GM18868 (cell line): Measurements from ENCODE around the gene CELF1.
A peak's percentile ranks its signal among the peaks of the same experiment; 100 is the strongest.
"Not testable (repeated sequence)": the region's sequence is repeated elsewhere in the genome, so short reads cannot be mapped to it uniquely, and the experiment has no call there.

Source experiments
- ATAC-seq: cut with Tn5 transposase; IDR thresholded peaks from one replicate; pipeline ENCODE4 v1.9.1; 2021; ENCODE audit warnings: mild to moderate bottlenecking, moderate library complexity; ENCODE audit not compliant: unreplicated experiment

Gene CELF1

GRCh38 chr11:47577460-47578041 lies 24.6 kb upstream of the CELF1 start:
- ATAC-seq = no peak

- no peak for ATAC-seq
These were observed 20.4 kb upstream of the CELF1 start for GRCh38 chr11:47573321-47573720.

- no peak for ATAC-seq
These were observed 19.9 kb upstream of the CELF1 start for GRCh38 chr11:47572715-47573255.

- no peak for ATAC-seq
These were observed 19.0 kb upstream of the CELF1 start for GRCh38 chr11:47571895-47572294.

- ATAC-seq = no peak
These were observed 18.4 kb upstream of the CELF1 start for GRCh38 chr11:47571357-47571729.

- ATAC-seq = no peak
These were observed 17.9 kb upstream of the CELF1 start for GRCh38 chr11:47570651-47571356.

- ATAC-seq = no peak
These were observed 16.7 kb upstream of the CELF1 start for GRCh38 chr11:47569646-47570045.

GRCh38 chr11:47566149-47566698 lies 13.3 kb upstream of the CELF1 start:
- ATAC-seq = no peak

- peak; percentile 88 for ATAC-seq
These were observed 12.6 kb upstream of the CELF1 start, which contains the start of gene PTPMT1 for GRCh38 chr11:47565340-47566148. Gene PTPMT1 (plus strand): TSS chr11:47565599. CDS start chr11:47565623, 24 bp downstream.

- ATAC-seq = peak; percentile 14
These were observed 12.0 kb upstream of the CELF1 start for GRCh38 chr11:47564933-47565339.

GRCh38 chr11:47564366-47564765 lies 11.4 kb upstream of the CELF1 start:
- ATAC-seq = not testable (repeated sequence)

- not testable (repeated sequence) for ATAC-seq
These were observed 9.5 kb upstream of the CELF1 start for GRCh38 chr11:47562393-47562792.

GRCh38 chr11:47560426-47560825 lies 7.5 kb upstream of the CELF1 start:
- ATAC-seq = no peak

GRCh38 chr11:47558695-47559094 lies 5.8 kb upstream of the CELF1 start:
- ATAC-seq = no peak

GRCh38 chr11:47557004-47557403 lies 4.1 kb upstream of the CELF1 start:
- not testable (repeated sequence) for ATAC-seq

GRCh38 chr11:47553406-47553743 lies 443 bp upstream of the CELF1 start:
- ATAC-seq = peak; percentile 31

GRCh38 chr11:47552056-47552565 lies 821 bp downstream of the CELF1 start:
- ATAC-seq = no peak

- no peak for ATAC-seq
These were observed 1.8 kb downstream of the CELF1 start for GRCh38 chr11:47551086-47551485.

- no peak for ATAC-seq
These were observed 2.5 kb downstream of the CELF1 start for GRCh38 chr11:47550288-47551047.

- not testable (repeated sequence) for ATAC-seq
These were observed 6.7 kb downstream of the CELF1 start for GRCh38 chr11:47546274-47546673.
